ENCODE measurements around the gene GRID1.

GRCh38 chr10:86266446-86267242 is 100.0 kb downstream of the GRID1 start:
- TF ChIP-seq CTCF (optimal IDR thresholded peaks at IDR 0.05 in 1 of 3, IDR thresholded peaks at IDR 0.05 in 1 of 3, conservative IDR thresholded peaks at IDR 0.05 in 1 of 3; ENCODE audit: extremely low read depth in 1 of 3, insufficient read depth in 2 of 3, low read length in 3 of 3) (no peak), EZH2 (IDR thresholded peaks at IDR 0.05; ENCODE audit: low read length) (no peak)
